HG03457 (cell line): ENCODE results near the gene TMSB15C.

ENCODE experiments used
- ATAC-seq: cut with Tn5 transposase; IDR thresholded peaks from one replicate; pipeline ENCODE4 v1.9.1; 2021; ENCODE audit warnings: moderate number of reproducible peaks; ENCODE audit not compliant: unreplicated experiment

The TMSB15C gene

GRCh38 chrX:104047171-104047570, 28.9 kb downstream of the TMSB15C start:
- no peak for ATAC-seq

DNA sequence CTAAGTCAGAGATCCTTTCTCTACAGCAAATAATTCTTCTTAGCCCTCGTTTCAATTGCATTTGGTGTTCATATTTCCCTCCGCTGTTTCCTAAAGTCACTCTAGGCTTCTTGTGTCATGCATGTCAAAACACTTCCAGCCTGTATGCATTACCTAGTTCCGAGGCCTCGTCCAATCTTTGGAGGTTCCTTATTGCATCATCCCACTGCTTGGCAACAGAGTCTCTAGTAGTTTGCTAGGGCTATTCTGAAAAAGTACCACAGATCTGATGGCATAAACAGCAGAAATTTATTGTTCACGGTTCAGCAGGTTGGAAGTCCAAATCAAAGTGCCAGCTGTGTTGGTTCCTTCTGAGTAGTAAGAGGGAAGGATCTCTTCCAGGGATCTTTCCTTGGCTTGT, 30.4 kb downstream of the TMSB15C start:
- no peak for ATAC-seq

DNA sequence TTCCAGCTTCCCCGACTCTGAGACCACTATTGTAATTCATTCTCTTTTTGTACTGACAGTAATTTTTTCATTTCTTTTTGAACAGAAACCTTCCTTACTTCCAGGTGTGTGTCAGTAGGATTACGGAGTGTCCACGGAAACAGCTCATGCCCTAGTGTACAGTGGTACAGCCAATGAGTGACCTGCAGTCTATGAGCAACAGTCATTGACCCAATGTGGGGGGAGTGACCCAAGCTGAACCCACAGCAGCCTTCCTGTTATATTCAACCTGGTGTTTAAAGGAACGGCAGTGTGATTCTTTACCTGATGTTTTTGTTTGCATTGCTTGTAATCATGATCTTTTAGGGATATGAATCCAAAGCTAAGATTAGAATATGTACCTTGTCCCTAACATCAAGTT, 35.0 kb downstream of the TMSB15C start:
- no peak for ATAC-seq

GRCh38 chrX:104039689-104040505, 36.1 kb downstream of the TMSB15C start, which contains the start of gene H2BW2:
Gene H2BW2, plus strand, starts transcription at chrX:104039956. Its CDS starts 39 bp downstream, at chrX:104039995.
- ATAC-seq = no peak
